Left ventricle myocardium inferior (tissue), 1 donor: ENCODE measurements around the gene XXYLT1. TPM values are rescaled to one million over a fixed set of nuclear protein-coding genes. Genes with fewer than 3 reads are reported as not detected.
A peak's percentile ranks its signal among the peaks of the same experiment; 100 is the strongest.

Experiments used
- DNase-seq: peaks from one replicate; pipeline ENCODE4 v3.0.0-alpha.2; 2020
- H3K27ac ChIP-seq: fragments of 200-600 bp; replicated peaks from 2 replicates; pipeline ENCODE4 v1.8.0; 2021
- H3K27me3 ChIP-seq: fragments of 200-600 bp; 2 replicates; pipeline ENCODE4 v1.8.0; 2021; ENCODE audit warnings: low read depth
- H3K36me3 ChIP-seq: fragments of 200-600 bp; 2 replicates; pipeline ENCODE4 v1.8.0; 2021
- H3K4me1 ChIP-seq: fragments of 200-600 bp; 2 replicates; pipeline ENCODE4 v1.8.0; 2021
- H3K4me3 ChIP-seq: fragments of 200-600 bp; 2 replicates; pipeline ENCODE4 v1.8.0; 2021; ENCODE audit warnings: mild to moderate bottlenecking, moderate library complexity
- H3K9me3 ChIP-seq: fragments of 200-600 bp; replicated peaks from 2 replicates; pipeline ENCODE4 v1.8.0; 2021
- intact Hi-C: fragments of 100-400 bp; cut with micrococcal nuclease; formaldehyde crosslinking; loops from one replicate; pipeline ENCODE4 v1.11.0; 2022
- total RNA-seq: library from RNA; stranded (reverse); fragmentation: NEBNext Ultra II Directional; extraction: Animal tissue kit (Norgen Biotek cat#: 25700); gene quantifications from one replicate; pipeline ENCODE4 v1.2.1, GENCODE V29; 2021
- TF ChIP-seq, protein P1 (sequence below): fragments of 200-600 bp; IDR thresholded peaks from 2 replicates; pipeline ENCODE4 v1.8.0; 2021; ENCODE audit warnings: antibody characterized with exemption, mild to moderate bottlenecking, borderline replicate concordance
- donor health status: DM: no; HTN: yes; CAD: no; lungs with severe emphysema.

XXYLT1 gene
- total RNA-seq, 1 donor from 2014 or later, result 2.3 TPM

DNA sequence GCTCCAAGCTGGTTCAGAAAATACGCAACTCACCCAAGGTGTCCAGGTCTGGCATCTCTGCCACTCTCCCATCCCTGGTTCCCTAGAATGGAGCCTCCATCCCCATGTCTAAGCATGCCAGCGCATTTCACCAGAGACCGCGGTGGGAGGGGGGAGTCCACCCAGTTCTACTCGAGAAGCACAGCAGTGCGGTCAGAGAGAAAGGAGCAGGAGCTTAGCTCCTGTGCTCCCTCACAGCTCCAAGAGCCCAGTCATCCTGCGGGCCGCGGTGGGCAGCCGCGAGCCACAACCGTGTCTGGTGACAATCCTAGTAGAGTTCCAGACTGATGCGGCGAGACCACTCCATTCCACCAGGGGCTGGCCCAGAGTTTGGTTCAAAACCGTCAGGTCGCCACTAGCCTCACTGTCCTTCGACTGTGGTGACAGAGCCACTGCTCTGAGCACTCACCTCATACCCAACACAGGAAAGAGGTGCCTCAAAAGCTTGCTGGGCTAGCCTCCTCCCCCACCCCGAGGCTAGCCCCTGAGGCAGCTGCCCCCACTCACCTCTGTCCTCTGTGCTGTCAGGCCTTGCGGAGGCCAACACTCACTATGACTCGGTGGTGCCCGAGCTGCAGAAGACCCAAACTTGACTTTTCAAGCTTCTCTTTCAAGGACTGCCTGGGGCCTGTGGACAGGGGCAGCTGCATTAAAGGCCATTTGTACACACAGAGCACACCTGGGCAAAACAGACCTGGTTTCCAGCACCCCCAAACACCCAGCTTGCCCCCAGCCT, 185.4 kb downstream of the XXYLT1 start:
- no peaks in the 10 kb centered on the region for H3K36me3 ChIP-seq
- intact Hi-C loops, result no loop called here
- TF ChIP-seq, protein P1, sequence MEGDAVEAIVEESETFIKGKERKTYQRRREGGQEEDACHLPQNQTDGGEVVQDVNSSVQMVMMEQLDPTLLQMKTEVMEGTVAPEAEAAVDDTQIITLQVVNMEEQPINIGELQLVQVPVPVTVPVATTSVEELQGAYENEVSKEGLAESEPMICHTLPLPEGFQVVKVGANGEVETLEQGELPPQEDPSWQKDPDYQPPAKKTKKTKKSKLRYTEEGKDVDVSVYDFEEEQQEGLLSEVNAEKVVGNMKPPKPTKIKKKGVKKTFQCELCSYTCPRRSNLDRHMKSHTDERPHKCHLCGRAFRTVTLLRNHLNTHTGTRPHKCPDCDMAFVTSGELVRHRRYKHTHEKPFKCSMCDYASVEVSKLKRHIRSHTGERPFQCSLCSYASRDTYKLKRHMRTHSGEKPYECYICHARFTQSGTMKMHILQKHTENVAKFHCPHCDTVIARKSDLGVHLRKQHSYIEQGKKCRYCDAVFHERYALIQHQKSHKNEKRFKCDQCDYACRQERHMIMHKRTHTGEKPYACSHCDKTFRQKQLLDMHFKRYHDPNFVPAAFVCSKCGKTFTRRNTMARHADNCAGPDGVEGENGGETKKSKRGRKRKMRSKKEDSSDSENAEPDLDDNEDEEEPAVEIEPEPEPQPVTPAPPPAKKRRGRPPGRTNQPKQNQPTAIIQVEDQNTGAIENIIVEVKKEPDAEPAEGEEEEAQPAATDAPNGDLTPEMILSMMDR, result no peak

DNA sequence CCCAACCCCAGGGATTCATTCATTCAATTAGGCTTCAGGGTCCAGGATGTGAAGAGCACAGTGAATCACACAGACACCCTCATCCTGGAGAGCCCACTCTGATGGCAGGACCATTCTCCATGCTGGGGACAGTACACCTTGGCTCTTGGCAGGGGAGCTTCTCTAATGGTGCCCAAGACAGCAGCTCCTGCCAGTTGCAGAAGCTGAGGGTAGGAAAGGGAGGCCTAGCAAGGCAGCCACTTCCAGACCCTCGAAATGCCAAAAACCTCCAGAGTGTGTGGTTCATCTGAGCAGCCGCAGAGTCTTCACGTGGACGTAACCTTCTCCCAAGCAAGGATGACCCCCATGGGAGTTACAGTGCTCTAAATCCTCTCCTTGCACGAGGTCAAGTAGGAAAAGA, 186.2 kb downstream of the XXYLT1 start:
- peaks cover 40% of the 10 kb centered on the region for H3K4me1 ChIP-seq
- H3K4me3 ChIP-seq, result no peak overlapping the region
- TF ChIP-seq, protein P1, result no peak
- intact Hi-C loops, result no loop called here
- peak; percentile 10 for DNase-seq
- H3K9me3 ChIP-seq, result no peaks in the 10 kb centered on the region
- H3K27ac ChIP-seq, result peak overlapping the region; percentile 2
- H3K27me3 ChIP-seq, result no peaks in the 10 kb centered on the region
- H3K36me3 ChIP-seq, result no peaks in the 10 kb centered on the region

More for the DNA sequence above, 185.4 kb downstream of the XXYLT1 start:
- peaks cover 32% of the 10 kb centered on the region for H3K4me1 ChIP-seq
- no peaks in the 10 kb centered on the region for H3K9me3 ChIP-seq
- no peaks in the 10 kb centered on the region for H3K27me3 ChIP-seq
- H3K27ac ChIP-seq, result no peak overlapping the region
- peak; percentile 10 for DNase-seq
- H3K4me3 ChIP-seq, result no peak overlapping the region

DNA sequence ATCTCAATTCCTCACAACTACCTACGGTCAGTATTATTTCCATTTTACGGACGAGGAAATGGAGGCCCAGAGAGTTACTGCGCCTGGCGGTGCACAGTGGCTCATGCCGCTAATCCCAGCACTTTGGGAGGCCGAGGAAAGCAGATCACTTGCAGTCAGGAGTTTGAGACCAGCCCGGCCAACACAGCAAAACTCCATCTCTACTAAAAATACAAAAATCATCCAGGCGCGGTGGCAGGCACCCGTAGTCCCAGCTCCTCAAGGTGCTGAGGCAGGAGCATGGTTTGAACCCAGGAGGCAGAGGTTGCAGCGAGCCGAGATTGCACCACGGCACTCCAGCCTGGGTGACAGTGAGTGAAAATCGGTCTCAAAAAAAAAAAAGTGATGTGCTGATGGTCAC, 187.3 kb downstream of the XXYLT1 start:
- peak overlapping the region; percentile 92 for H3K27ac ChIP-seq
- H3K4me3 ChIP-seq, result no peak overlapping the region
- intact Hi-C loops, result no loop called here
- DNase-seq, result peak; percentile 10
- TF ChIP-seq, protein P1, result no peak
- H3K9me3 ChIP-seq, result no peaks in the 10 kb centered on the region
- H3K36me3 ChIP-seq, result no peaks in the 10 kb centered on the region
- H3K4me1 ChIP-seq, result peaks cover 49% of the 10 kb centered on the region
- no peaks in the 10 kb centered on the region for H3K27me3 ChIP-seq

DNA sequence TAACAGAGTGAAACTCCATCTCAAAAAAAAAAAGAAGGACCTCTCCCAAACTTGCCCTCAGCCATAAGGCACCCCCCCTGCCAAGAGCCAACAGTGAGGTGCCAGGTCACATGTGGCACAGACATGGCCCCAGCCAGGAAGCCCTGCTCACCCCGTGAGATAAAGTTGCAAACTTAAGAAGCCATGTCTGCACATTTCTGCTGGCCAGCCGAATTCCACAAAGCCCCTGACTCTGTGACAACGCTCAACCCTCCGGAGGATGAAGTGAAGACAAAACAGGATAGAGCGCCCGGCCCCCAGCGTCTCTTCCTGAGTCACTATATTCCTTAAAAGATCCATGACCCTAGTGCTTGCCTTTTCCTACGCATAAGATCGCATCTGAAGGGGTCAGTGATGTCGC, 188.1 kb downstream of the XXYLT1 start:
- H3K27me3 ChIP-seq, result no peaks in the 10 kb centered on the region
- intact Hi-C loops, result no loop called here
- no peaks in the 10 kb centered on the region for H3K9me3 ChIP-seq
- DNase-seq, result peak; percentile 10
- no peak overlapping the region for H3K4me3 ChIP-seq
- H3K36me3 ChIP-seq, result no peaks in the 10 kb centered on the region
- TF ChIP-seq, protein P1, result no peak
- peaks cover 49% of the 10 kb centered on the region for H3K4me1 ChIP-seq
- peak overlapping the region; percentile 92 for H3K27ac ChIP-seq

DNA sequence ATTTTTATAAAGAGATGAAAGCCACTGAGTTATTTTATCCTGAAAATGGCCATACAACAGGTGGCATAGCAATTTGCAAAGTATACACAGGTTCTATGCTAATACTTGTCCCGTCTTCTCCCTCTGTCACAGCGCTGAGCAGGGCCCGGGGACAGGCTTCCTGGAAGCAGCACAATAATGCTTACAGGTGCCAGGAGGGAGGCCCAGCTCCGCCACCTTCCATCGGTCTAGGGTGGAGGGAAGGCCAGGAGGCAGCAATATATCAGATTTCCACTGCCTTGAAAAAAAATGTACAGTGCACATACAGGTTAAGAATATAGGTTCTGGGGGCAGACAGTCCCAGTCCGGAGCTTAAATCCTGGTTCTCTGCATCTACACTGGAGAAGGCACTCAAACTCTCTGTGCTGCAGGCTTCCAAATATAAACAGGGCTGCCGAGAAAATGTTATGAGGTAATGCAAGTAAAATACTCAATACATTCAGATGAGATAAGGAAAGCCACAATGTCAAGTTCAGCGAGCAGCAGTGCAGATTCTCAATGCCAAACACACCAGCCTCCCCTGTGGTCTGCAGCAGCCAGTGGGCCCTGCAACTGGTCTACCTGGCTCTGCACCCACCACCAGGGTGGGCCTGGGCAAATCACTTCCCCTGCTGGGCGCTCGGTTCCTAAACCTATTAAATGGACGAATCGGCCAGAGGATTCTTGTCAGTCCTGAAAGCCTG, 189.6 kb downstream of the XXYLT1 start:
- peak overlapping the region; percentile 92 for H3K27ac ChIP-seq

More for the DNA sequence above, 189.6 kb downstream of the XXYLT1 start:
- DNase-seq, result peak; percentile 13
- no peaks in the 10 kb centered on the region for H3K9me3 ChIP-seq
- TF ChIP-seq, protein P1, result peak; percentile 13
- peak overlapping the region; percentile 28 for H3K4me3 ChIP-seq
- no peaks in the 10 kb centered on the region for H3K27me3 ChIP-seq
- no peaks in the 10 kb centered on the region for H3K36me3 ChIP-seq
- peaks cover 49% of the 10 kb centered on the region for H3K4me1 ChIP-seq
- intact Hi-C loops, result no loop called here
